DMS53 treated with DMSO at 0.1 percent for 48 hours (cell line): ENCODE data around the gene MAP7D1.

Experiments
- DNase-seq: peaks from one replicate; lab custom pipeline; 2025; ENCODE audit not compliant: unreplicated experiment; lab: John Stamatoyannopoulos, UW

MAP7D1 gene

GRCh38 chr1:36155408-36156328, at the start of gene MAP7D1:
TSS of gene MAP7D1 (plus strand) at chr1:36156160. CDS start at chr1:36156418, 258 bp downstream.
- DNase-seq = peak; percentile 41

- no peak for DNase-seq
These were observed 49.7 kb upstream of the MAP7D1 start for GRCh38 chr1:36106269-36106668.

DNA sequence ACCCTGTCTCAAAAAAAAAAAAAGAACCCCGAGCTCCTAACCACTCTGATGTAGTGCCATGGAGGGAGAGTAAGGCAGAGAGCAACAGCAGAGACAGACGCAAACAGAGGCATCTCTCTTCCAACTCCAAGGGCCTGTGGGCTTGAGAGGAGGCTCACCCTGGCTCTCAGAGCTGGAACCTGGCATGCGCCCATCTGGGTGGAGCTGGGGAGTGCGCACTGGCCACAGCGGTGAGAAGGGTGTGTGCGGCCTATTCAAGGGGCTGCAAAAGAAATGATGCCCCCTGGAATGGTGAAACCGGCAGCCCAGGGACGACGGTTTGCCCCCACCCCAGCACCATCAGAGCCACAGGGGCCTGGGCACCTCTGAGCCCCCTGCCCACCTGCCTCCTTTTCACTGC, 48.6 kb upstream of the MAP7D1 start:
- no peak for DNase-seq

GRCh38 chr1:36108314-36108713, 47.6 kb upstream of the MAP7D1 start:
- peak; percentile 11 for DNase-seq

GRCh38 chr1:36109041-36109679, 46.8 kb upstream of the MAP7D1 start:
- no peak for DNase-seq

DNA sequence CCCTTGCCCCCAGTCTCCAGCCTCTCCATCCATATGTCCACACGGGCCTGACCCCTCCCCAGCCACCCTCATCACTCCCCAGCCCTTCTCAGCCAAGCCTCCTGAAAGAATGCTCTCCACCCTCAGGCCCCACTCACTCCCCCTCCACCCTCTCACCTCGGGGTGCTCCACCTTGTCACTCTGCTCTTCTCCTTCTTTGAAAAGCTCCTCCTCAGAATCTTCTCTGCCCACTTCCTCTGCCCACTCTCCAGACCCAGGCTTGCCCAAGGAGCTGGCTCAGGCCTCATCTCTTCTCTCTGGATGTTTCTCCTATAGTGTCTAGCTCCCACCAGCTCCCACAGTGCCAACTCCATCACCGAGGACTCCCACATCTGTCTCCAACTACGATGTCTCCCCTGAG, 44.8 kb upstream of the MAP7D1 start:
- no peak for DNase-seq

DNA sequence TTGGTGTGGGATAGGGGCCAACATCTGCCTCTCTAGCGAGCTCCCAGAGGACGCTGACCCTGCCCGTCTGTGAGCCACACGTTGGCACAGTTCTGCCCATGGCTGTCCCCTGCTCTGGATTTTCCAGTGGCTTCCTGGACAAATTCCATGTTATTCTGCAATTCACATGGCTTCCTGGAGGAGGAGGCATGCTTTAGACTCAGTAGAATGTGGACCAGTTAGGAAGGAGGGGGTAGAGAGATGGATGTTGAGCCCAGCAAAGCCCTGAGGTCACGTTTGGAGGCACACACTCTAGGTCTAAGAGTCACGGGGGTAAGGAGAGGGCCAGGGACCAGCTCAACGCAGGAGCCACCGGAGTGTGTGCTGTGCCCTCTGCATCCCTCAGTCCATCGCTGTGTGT, 43.1 kb upstream of the MAP7D1 start:
- no peak for DNase-seq

GRCh38 chr1:36114371-36114770, 41.6 kb upstream of the MAP7D1 start:
- DNase-seq = no peak

DNA sequence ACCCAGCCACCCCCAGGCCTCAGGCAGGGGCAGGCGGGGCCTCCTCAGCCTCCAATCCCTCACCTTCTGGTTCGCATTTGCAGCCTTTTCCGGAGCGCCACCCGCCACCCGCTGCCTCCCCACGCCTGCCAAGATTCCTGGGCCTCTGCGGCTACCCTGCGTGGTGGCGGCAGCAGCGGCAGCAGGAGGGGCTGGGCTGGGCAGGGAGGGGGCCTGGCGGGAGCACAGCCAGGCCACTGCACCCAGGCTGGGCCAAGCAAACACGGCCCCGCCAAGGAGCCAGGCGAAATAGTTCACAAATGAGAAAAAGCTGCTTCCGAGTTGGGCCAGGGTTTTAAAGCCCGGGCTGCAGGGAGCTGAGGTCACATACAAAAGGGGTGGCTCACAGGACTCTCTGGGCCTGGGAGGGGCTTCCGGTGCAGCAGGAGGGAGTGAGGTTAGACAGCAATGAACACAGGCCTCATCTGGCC, 40.7 kb upstream of the MAP7D1 start:
- DNase-seq = no peak

DNA sequence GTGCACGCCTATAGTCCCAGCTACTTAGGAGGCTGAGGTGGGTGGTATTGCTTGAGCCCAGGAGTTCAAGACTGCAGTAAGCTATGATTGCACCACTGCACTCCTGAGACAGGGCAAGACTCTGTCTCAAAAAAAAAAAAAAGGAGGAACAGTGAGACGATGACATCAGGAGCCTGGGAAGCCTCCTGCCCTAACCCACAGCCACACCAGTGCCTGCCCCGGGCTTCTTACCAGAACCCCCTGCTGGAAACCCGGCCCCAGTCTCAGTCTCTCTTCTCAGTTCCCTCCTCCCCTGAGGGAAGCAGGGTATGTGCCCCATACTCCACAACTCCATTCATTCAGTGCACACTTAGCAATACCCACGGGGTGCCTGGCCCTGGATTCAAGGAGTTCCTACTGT, 40.0 kb upstream of the MAP7D1 start:
- no peak for DNase-seq

DNA sequence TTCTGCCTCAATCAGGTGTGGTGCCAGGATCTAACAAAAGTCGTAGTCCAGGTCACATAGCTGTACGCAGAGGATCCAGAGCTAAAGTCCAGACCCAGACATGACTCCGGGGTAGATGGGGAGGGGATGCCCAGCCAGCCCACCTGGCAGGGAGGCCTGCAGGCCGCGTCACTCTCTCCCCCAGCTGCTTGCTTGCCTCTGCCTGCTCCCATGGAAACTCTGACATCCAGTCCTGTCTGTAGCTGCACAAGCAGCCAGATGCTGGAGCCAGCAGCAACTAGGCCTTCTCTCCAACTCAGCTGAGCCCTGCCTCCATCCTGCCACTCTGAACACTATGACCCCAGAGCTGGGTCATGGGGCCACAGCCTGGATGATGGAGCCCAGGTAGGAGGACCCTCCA, 39.1 kb upstream of the MAP7D1 start:
- no peak for DNase-seq

- DNase-seq = no peak
These were observed 37.3 kb upstream of the MAP7D1 start for GRCh38 chr1:36118447-36119204.

GRCh38 chr1:36119456-36119855, 36.5 kb upstream of the MAP7D1 start:
- no peak for DNase-seq

- DNase-seq = no peak
These were observed 33.6 kb upstream of the MAP7D1 start for GRCh38 chr1:36122062-36123030.

DNA sequence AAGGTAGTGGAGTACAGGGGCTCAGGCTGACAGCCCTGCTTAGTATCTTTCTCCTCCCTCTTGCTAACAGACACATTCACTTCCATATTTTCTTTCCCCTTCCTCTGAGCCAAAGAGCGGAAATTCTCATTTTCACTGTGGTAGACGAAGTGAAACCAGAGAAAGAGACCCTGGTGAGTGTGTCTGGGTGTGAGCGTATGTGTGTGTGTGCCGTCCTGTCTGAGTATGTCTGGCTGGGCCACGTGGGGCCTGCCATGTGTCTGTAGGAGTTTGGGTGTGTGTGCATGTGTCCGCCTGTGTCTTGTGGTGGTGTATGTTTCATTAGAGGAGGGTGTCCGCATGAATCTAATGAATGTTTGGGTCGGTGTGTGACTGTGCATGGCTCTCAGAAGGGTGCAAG, 32.6 kb upstream of the MAP7D1 start:
- no peak for DNase-seq

DNA sequence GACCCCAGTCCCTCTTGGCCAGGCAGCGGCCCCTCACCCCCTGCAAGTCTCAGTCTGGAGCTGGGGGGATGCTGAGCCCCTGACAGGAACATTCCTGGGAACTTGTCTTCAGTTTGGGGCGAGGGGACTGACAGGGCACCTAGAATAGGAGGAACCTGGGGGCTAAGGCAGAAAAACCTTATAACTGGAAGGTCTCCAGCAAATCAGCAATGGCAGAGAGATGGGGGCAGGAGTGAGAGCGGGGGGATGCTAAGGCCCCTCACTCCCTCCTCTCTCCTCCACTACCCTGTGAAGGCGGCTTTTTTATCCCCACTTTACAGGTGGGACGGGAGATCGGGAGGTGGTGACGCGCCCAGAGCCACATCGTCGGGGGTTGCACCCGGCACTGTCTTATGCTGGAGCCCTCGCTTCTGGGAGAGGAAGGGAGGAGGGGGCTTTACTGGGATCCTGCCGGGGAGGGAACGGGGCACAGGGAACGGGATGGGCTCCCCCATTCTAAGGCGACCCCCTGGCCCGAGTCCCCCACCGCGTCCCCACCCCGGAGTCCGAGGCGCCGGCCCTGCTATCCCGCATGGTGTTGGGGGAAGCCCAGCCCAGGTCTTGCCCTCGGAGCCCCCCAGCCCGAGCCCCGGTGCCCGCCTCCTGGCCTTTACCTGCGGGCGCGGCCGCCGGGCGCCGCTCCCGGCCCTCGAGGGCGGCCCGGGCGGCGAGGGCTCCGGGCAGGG, 31.4 kb upstream of the MAP7D1 start:
- no peak for DNase-seq

DNA sequence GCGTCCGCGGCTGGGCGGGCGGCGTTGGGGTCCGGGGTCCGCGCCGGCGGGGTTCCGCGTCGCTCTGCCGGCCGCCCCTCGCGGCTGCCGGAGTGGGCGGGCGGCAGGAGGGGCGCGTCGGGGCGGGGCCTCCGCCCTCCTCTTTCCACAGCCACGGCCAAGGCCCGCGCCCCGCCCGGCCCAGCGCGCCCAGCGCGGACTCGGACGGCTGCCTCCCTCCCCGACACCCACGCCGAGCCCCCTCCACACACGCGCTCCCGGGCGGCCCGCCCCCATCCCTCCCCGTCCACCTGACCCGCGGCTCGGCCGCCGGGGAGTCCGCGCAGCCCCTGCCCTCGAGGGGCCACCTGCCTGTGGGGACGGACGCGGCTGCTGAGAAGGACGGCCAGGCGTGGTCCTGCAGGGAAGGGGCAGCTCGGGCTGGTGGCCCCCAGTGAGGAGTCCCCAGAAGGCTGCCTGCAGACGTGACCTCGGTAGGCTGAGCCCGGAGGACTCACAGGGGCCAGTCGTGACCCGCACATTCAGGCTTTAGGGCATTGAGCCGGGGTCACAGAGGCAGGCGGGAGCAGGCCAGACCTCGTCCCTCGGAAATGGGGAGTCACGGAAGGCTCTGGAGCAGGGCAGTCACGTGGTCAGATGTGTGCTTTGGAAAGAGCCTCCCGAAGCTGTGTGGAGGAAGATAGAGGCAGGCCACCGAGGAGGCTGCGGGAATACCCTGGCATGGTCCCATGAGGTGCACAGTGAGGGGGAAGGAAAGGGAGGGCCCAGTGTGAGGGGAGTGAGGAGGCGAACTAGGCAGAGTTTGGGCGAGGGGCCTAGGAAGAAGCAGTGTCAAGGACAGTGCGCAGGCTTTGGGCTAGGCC, 30.6 kb upstream of the MAP7D1 start, which contains the start of gene COL8A2:
COL8A2 (minus strand) TSS at position 94 of the 863 bp plus-strand sequence. CDS start 24,980 bp downstream, outside the sequence.
- no peak for DNase-seq

GRCh38 chr1:36126005-36126716, 29.8 kb upstream of the MAP7D1 start:
- DNase-seq = no peak
